CD14-positive monocyte (primary cell): ENCODE measurements around the gene STRA6. TPM values are rescaled to one million over a fixed set of nuclear protein-coding genes. Genes with fewer than 3 reads are reported as not detected.
A peak's percentile ranks its signal among the peaks of the same experiment; 100 is the strongest.

Experiments
- DNase-seq, 3 donors: peaks; one replicate each; pipeline ENCODE4 v3.0.0-alpha.2; 2011 to 2022
- H2AFZ ChIP-seq: 2 replicates; pipeline ENCODE4 v1.6.0; 2012; ENCODE audit warnings: mild to moderate bottlenecking, low read depth, low read length, inconsistent platforms; ENCODE audit not compliant: insufficient read depth, poor library complexity, severe bottlenecking
- H3K27ac ChIP-seq, 2 donors: 1 replicate in 1 of 2; 2 replicates in 1 of 2; pipeline ENCODE4 v1.5.1; 2012 to 2013; ENCODE audit warnings: low read length in 2 of 2, control low read depth in 1 of 2, inconsistent platforms in 1 of 2, low read depth in 1 of 2, mild to moderate bottlenecking in 1 of 2
- H3K27me3 ChIP-seq, 2 donors: one replicate each; pipeline versions ENCODE4 v1.6.0 to v1.6.1; 2011 to 2013; ENCODE audit warnings: low read length in 2 of 2; ENCODE audit not compliant: control insufficient read depth in 2 of 2, insufficient read depth in 2 of 2
- H3K36me3 ChIP-seq, 2 donors: replicated peaks in 1 of 2; 1 replicate in 1 of 2; 2 replicates in 1 of 2; pipeline versions ENCODE4 v1.5.1 to v1.6.1; 2012 to 2013; ENCODE audit warnings: low read length in 2 of 2, control low read depth in 1 of 2, inconsistent platforms in 1 of 2, mild to moderate bottlenecking in 1 of 2; ENCODE audit not compliant: insufficient read depth in 2 of 2, control insufficient read depth in 1 of 2
- H3K4me1 ChIP-seq, 2 donors: 1 replicate in 1 of 2; 2 replicates in 1 of 2; pipeline versions ENCODE4 v1.5.1 to v1.6.1; 2012 to 2013; ENCODE audit warnings: low read length in 2 of 2, control low read depth in 1 of 2, inconsistent platforms in 1 of 2, mild to moderate bottlenecking in 1 of 2, moderate library complexity in 1 of 2; ENCODE audit not compliant: insufficient read depth in 2 of 2, control insufficient read depth in 1 of 2
- H3K4me2 ChIP-seq: replicated peaks from 2 replicates; pipeline ENCODE3; 2012; ENCODE audit warnings: low read length, moderate library complexity, mild to moderate bottlenecking; ENCODE audit not compliant: poor library complexity, severe bottlenecking; ENCODE audit errors: extremely low read depth
- H3K4me3 ChIP-seq, 3 experiments: fragments of 200-600 bp in 1 of 3; sonication (generic) in 1 of 3; replicated peaks in 1 of 3; 1 replicate in 2 of 3; 2 replicates in 1 of 3; pipeline ENCODE4 v1.5.1; 2011 to 2013; ENCODE audit warnings: low read length in 3 of 3, mild to moderate bottlenecking in 3 of 3, control low read depth in 2 of 3, low read depth in 2 of 3, inconsistent platforms in 1 of 3, moderate library complexity in 1 of 3
- H3K79me2 ChIP-seq: 2 replicates; pipeline ENCODE4 v1.6.0; 2012; ENCODE audit warnings: mild to moderate bottlenecking, control low read depth, inconsistent platforms, low read length, moderate library complexity; ENCODE audit not compliant: insufficient read depth
- H3K9ac ChIP-seq: 2 replicates; pipeline ENCODE4 v1.6.0; 2017; ENCODE audit warnings: low read length, mild to moderate bottlenecking; ENCODE audit not compliant: insufficient read depth, poor library complexity, severe bottlenecking
- H3K9me3 ChIP-seq, 2 donors: replicated peaks in 1 of 2; 1 replicate in 1 of 2; 2 replicates in 1 of 2; pipeline versions ENCODE4 v1.5.1 to v1.6.1; 2012 to 2013; ENCODE audit warnings: low read length in 2 of 2, control low read depth in 1 of 2; ENCODE audit not compliant: control insufficient read depth in 1 of 2, insufficient read depth in 1 of 2
- H4K20me1 ChIP-seq: 2 replicates; pipeline ENCODE4 v1.6.0; 2012; ENCODE audit warnings: mild to moderate bottlenecking, low read length, control low read depth, moderate library complexity; ENCODE audit not compliant: insufficient read depth
- H3K27ac Mint-ChIP-seq, 7 donors: one replicate each; pipeline ENCODE4 v1.8.0; 2020; ENCODE audit warnings: mild to moderate bottlenecking in 7 of 7, mixed read lengths in 7 of 7, moderate library complexity in 6 of 7, inconsistent platforms in 2 of 7
- H3K27me3 Mint-ChIP-seq, 3 donors: one replicate each; pipeline ENCODE4 v1.8.0; 2021 to 2022; ENCODE audit warnings: low read depth in 3 of 3, mild to moderate bottlenecking in 3 of 3, mixed read lengths in 3 of 3, moderate library complexity in 3 of 3, inconsistent platforms in 1 of 3
- H3K36me3 Mint-ChIP-seq, 2 donors: one replicate each; pipeline ENCODE4 v1.8.0; 2020; ENCODE audit warnings: mixed read lengths in 2 of 2, inconsistent platforms in 1 of 2, mild to moderate bottlenecking in 1 of 2
- H3K4me1 Mint-ChIP-seq: one replicate; pipeline ENCODE4 v1.8.0; 2020; ENCODE audit warnings: mild to moderate bottlenecking, mixed read lengths
- H3K4me3 Mint-ChIP-seq, 2 donors: one replicate each; pipeline ENCODE4 v1.8.0; 2020; ENCODE audit warnings: mild to moderate bottlenecking in 2 of 2, mixed read lengths in 2 of 2, moderate library complexity in 1 of 2
- H3K9me3 Mint-ChIP-seq, 7 donors: one replicate each; pipeline ENCODE4 v1.8.0; 2020 to 2022; ENCODE audit warnings: mixed read lengths in 7 of 7, mild to moderate bottlenecking in 6 of 7, moderate library complexity in 6 of 7, inconsistent platforms in 2 of 7
- WGBS: methylation state at CpG from one replicate; pipeline ENCODE4 v1.1.5; 2013; ENCODE audit warnings: missing lambda C conversion rate; ENCODE audit not compliant: insufficient coverage; 5-methylcytosine and 5-hydroxymethylcytosine counted together
- intact Hi-C, 2 donors: fragments of 100-400 bp; cut with micrococcal nuclease; formaldehyde crosslinking; loops; one replicate each; pipeline versions ENCODE4 v1.15.0 to v1.15.1; 2023
- polyA plus RNA-seq, 3 donors: library from polyadenylated mRNA; depleted of rRNA in 1 of 3; unstranded in 2 of 3; stranded (reverse) in 1 of 3; fragments of 300-500 nt in 2 of 3; fragments of >200 nt in 1 of 3; fragmentation: Illumina TruSeq in 2 of 3; gene quantifications; 1 replicate in 2 of 3; 2 replicates in 1 of 3; pipeline ENCODE4 v1.2.3, GENCODE V29; 2012 to 2021
- TF ChIP-seq, protein P1 (sequence below): fragments of 200-600 bp; IDR thresholded peaks from one replicate; pipeline ENCODE4 v1.8.0; 2022; ENCODE audit warnings: antibody characterized with exemption, mild to moderate bottlenecking

STRA6 gene
- polyA plus RNA-seq, 3 donors = not detected

DNA sequence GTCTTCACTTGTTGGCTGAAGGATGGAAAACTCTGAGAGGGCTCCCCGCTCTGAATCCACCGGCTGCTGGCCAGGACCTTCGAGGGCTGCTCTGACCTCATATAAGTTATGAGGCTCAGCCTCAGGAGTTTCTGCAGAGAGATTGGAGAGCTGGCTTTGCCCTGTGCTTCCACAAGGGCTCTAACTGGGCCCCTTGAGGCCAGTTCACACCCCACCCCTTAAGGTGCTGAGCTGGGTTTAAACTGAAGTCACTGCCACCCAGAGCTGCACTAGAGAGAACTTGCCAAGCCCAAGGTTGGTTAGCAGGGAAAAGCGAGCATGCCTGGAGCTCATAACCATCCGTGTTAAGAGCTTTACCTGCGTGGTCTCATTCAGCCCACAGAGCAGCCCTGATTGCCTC lies 30.8 kb upstream of the STRA6 start:
- H3K27ac Mint-ChIP-seq = peak overlapping the region in 1 of 7 donors; percentile 77
- no peak overlapping the region for H3K4me3 Mint-ChIP-seq
- Histone ChIP-seq H3K36me3 (no peaks in the 10 kb centered on the region), H3K27me3 (no peaks in the 10 kb centered on the region), H3K27ac (no peak overlapping the region), H3K4me3 (no peak overlapping the region), H4K20me1 (no peaks in the 10 kb centered on the region), H3K4me2 (no peak overlapping the region), H2AFZ (no peak overlapping the region), H3K9ac (no peak overlapping the region), H3K79me2 (no peaks in the 10 kb centered on the region), H3K4me1 (no peaks in the 10 kb centered on the region), H3K9me3 (no peaks in the 10 kb centered on the region)
- TF ChIP-seq, protein P1, sequence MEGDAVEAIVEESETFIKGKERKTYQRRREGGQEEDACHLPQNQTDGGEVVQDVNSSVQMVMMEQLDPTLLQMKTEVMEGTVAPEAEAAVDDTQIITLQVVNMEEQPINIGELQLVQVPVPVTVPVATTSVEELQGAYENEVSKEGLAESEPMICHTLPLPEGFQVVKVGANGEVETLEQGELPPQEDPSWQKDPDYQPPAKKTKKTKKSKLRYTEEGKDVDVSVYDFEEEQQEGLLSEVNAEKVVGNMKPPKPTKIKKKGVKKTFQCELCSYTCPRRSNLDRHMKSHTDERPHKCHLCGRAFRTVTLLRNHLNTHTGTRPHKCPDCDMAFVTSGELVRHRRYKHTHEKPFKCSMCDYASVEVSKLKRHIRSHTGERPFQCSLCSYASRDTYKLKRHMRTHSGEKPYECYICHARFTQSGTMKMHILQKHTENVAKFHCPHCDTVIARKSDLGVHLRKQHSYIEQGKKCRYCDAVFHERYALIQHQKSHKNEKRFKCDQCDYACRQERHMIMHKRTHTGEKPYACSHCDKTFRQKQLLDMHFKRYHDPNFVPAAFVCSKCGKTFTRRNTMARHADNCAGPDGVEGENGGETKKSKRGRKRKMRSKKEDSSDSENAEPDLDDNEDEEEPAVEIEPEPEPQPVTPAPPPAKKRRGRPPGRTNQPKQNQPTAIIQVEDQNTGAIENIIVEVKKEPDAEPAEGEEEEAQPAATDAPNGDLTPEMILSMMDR = no peak
- intact Hi-C loops = no loop called here
- no peaks in the 10 kb centered on the region for H3K4me1 Mint-ChIP-seq
- peaks cover 5 to 7% (median 5%) of the 10 kb centered on the region in 3 donors for H3K27me3 Mint-ChIP-seq
- peaks cover 0 to 2% (median 0%) of the 10 kb centered on the region in 7 donors for H3K9me3 Mint-ChIP-seq
- WGBS = 84% methylated on average over 6 of the region's 6 CpGs
- no peak for DNase-seq
- H3K36me3 Mint-ChIP-seq = no peaks in the 10 kb centered on the region

DNA sequence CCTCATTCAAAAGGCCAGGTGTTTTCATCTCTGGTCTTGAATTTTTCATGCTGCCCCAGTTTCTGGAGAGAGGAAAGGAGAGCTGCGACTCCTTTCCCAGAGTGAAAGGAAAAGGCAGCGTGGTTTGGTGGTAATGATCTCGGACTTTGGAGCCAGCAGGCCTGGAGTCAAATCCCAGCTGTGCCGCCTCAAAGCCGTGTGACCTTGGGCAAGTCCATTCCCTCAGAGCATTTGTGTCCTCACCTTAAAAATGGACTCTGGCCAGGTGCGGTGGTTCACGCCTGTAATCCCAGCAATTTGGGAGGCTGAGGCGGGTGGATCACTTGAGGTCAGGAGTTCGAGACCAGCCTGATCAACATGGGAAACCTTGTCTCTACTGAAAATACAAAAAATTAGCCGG lies 28.9 kb upstream of the STRA6 start:
- no peak overlapping the region for H3K4me2 ChIP-seq
- no peaks in the 10 kb centered on the region for H4K20me1 ChIP-seq
- no peaks in the 10 kb centered on the region for H3K4me1 Mint-ChIP-seq
- H3K27ac ChIP-seq = no peak overlapping the region
- H3K4me3 Mint-ChIP-seq = no peak overlapping the region
- DNase-seq = no peak
- H3K4me1 ChIP-seq = no peaks in the 10 kb centered on the region
- H3K9me3 Mint-ChIP-seq = peaks cover 0 to 2% (median 0%) of the 10 kb centered on the region in 7 donors
- H3K27me3 Mint-ChIP-seq = peaks cover 5 to 7% (median 6%) of the 10 kb centered on the region in 3 donors
- H2AFZ ChIP-seq = no peak overlapping the region
- intact Hi-C loops = no loop called here
- H3K27ac Mint-ChIP-seq = no peak overlapping the region
- H3K79me2 ChIP-seq = no peaks in the 10 kb centered on the region
- no peak overlapping the region for H3K9ac ChIP-seq
- WGBS = 91% methylated on average over 8 of the region's 10 CpGs
- H3K36me3 Mint-ChIP-seq = no peaks in the 10 kb centered on the region
- no peaks in the 10 kb centered on the region for H3K27me3 ChIP-seq
- TF ChIP-seq, protein P1 = no peak
- H3K36me3 ChIP-seq = no peaks in the 10 kb centered on the region
- no peaks in the 10 kb centered on the region for H3K9me3 ChIP-seq
- H3K4me3 ChIP-seq = no peak overlapping the region
